ENCODE measurements around the gene SSTR3.

SSTR3 gene

GRCh38 chr22:37187891-37188761 is 24.2 kb downstream of the SSTR3 start, which contains the start of gene C1QTNF6:
Gene C1QTNF6, minus strand, starts transcription at chr22:37188247. Its CDS starts 34 bp downstream, at chr22:37188213.
- H3K9me3 ChIP-seq (replicated peaks in 1 of 2; ENCODE audit: control insufficient read depth in 2 of 2, insufficient read depth in 1 of 2, low read depth in 1 of 2, low read length in 2 of 2): peaks cover 0 to 21% of the 10 kb centered on the region in 2 donors
- peak within 1 kb of the TSS; percentile 91 for H3K27ac ChIP-seq (replicated peaks; ENCODE audit: low read length)
- H2BK15ac ChIP-seq (ENCODE audit: low read length): peak within 1 kb of the TSS; percentile 22
- H2AK5ac ChIP-seq (ENCODE audit: low read depth, low read length): peak within 1 kb of the TSS; percentile 42
- H2AFZ ChIP-seq (ENCODE audit: low read length): peak within 1 kb of the TSS; percentile 72
- WGBS, 2 donors (ENCODE audit: extremely low coverage in 2 of 2, insufficient read length in 2 of 2, insufficient replicate concordance in 1 of 2): no CpG with 5 or more reads among the region's 17 CpGs
- H3K4me3 ChIP-seq (ENCODE audit: low read length in 2 of 2): peak within 1 kb of the TSS in 1 of 2 donors; percentile 89
- H3K4me2 ChIP-seq (ENCODE audit: insufficient read depth, low read length, poor library complexity, severe bottlenecking): peak within 1 kb of the TSS; percentile 51
- no peak within 1 kb of the TSS for H3K14ac ChIP-seq (ENCODE audit: low read length)
- peak within 1 kb of the TSS; percentile 96 for H3K18ac ChIP-seq (ENCODE audit: low read length)
- H3K4me1 ChIP-seq (ENCODE audit: control insufficient read depth in 2 of 2, insufficient read depth in 1 of 2, low read depth in 1 of 2, low read length in 2 of 2): peaks cover 10 to 25% of the 10 kb centered on the region in 2 donors
- no peak within 1 kb of the TSS for H2BK12ac ChIP-seq (ENCODE audit: low read length)
- H3K36me3 ChIP-seq (replicated peaks in 1 of 2; ENCODE audit: control insufficient read depth in 2 of 2, insufficient read depth in 2 of 2, low read length in 2 of 2): peaks cover 0 to 34% of the 10 kb centered on the region in 2 donors
- H3K9ac ChIP-seq (ENCODE audit: low read depth, low read length, poor library complexity): peak within 1 kb of the TSS; percentile 46
- peak within 1 kb of the TSS; percentile 40 for H2BK5ac ChIP-seq (ENCODE audit: low read length)
- no peak within 1 kb of the TSS for H3K23ac ChIP-seq (ENCODE audit: low read depth, low read length, poor library complexity)
- peak; percentile 64 for DNase-seq (ENCODE audit: low spot score)
- H2BK120ac ChIP-seq (ENCODE audit: low read depth, low read length): no peak within 1 kb of the TSS
- no peaks in the 10 kb centered on the region for H3K27me3 ChIP-seq (ENCODE audit: control insufficient read depth in 3 of 3, insufficient read depth in 3 of 3, low read depth in 1 of 3, low read length in 3 of 3)
- no peak within 1 kb of the TSS for H4K91ac ChIP-seq (ENCODE audit: low read depth, low read length, poor library complexity)
- no peak within 1 kb of the TSS for H4K8ac ChIP-seq (ENCODE audit: low read depth, low read length)
- no peak within 1 kb of the TSS for H3K4ac ChIP-seq (ENCODE audit: low read length)
- H3K79me1 ChIP-seq (ENCODE audit: low read depth, low read length): no peaks in the 10 kb centered on the region

- peak overlapping the region; percentile 46 for H3K9ac ChIP-seq (ENCODE audit: low read depth, low read length, poor library complexity)
- H2AK5ac ChIP-seq (ENCODE audit: low read depth, low read length): peak overlapping the region; percentile 42
- peak overlapping the region; percentile 22 for H2BK15ac ChIP-seq (ENCODE audit: low read length)
- peaks cover 0 to 40% of the 10 kb centered on the region in 2 donors for H3K36me3 ChIP-seq (replicated peaks in 1 of 2; ENCODE audit: control insufficient read depth in 2 of 2, insufficient read depth in 2 of 2, low read length in 2 of 2)
- peak overlapping the region; percentile 72 for H2AFZ ChIP-seq (ENCODE audit: low read length)
- peaks cover 0 to 15% of the 10 kb centered on the region in 2 donors for H3K9me3 ChIP-seq (replicated peaks in 1 of 2; ENCODE audit: control insufficient read depth in 2 of 2, insufficient read depth in 1 of 2, low read depth in 1 of 2, low read length in 2 of 2)
- H3K4me2 ChIP-seq (ENCODE audit: insufficient read depth, low read length, poor library complexity, severe bottlenecking): peak overlapping the region; percentile 51
- DNase-seq (ENCODE audit: low spot score): no peak
- H3K4ac ChIP-seq (ENCODE audit: low read length): no peak overlapping the region
- peak overlapping the region; percentile 96 for H3K18ac ChIP-seq (ENCODE audit: low read length)
- H2BK12ac ChIP-seq (ENCODE audit: low read length): no peak overlapping the region
- no peak overlapping the region for H3K14ac ChIP-seq (ENCODE audit: low read length)
- WGBS, 2 donors (ENCODE audit: extremely low coverage in 2 of 2, insufficient read length in 2 of 2, insufficient replicate concordance in 1 of 2): no CpG with 5 or more reads among the region's 5 CpGs
- peak overlapping the region in 1 of 2 donors; percentile 89 for H3K4me3 ChIP-seq (ENCODE audit: low read length in 2 of 2)
- H2BK5ac ChIP-seq (ENCODE audit: low read length): peak overlapping the region; percentile 40
- H3K4me1 ChIP-seq (ENCODE audit: control insufficient read depth in 2 of 2, insufficient read depth in 1 of 2, low read depth in 1 of 2, low read length in 2 of 2): peaks cover 10 to 25% of the 10 kb centered on the region in 2 donors
- H3K23ac ChIP-seq (ENCODE audit: low read depth, low read length, poor library complexity): no peak overlapping the region
- H2BK120ac ChIP-seq (ENCODE audit: low read depth, low read length): no peak overlapping the region
- no peak overlapping the region for H4K8ac ChIP-seq (ENCODE audit: low read depth, low read length)
- no peaks in the 10 kb centered on the region for H3K27me3 ChIP-seq (ENCODE audit: control insufficient read depth in 3 of 3, insufficient read depth in 3 of 3, low read depth in 1 of 3, low read length in 3 of 3)
- no peaks in the 10 kb centered on the region for H3K79me1 ChIP-seq (ENCODE audit: low read depth, low read length)
- peak overlapping the region; percentile 91 for H3K27ac ChIP-seq (replicated peaks; ENCODE audit: low read length)
- H4K91ac ChIP-seq (ENCODE audit: low read depth, low read length, poor library complexity): no peak overlapping the region
Measured at GRCh38 chr22:37187552-37187890, 24.8 kb downstream of the SSTR3 start.

- Histone ChIP-seq H3K14ac (ENCODE audit: low read length) (no peak overlapping the region), H2BK5ac (ENCODE audit: low read length) (no peak overlapping the region), H2AFZ (ENCODE audit: low read length) (no peak overlapping the region), H3K36me3 (replicated peaks in 1 of 2; ENCODE audit: control insufficient read depth in 2 of 2, insufficient read depth in 2 of 2, low read length in 2 of 2) (peaks cover 0 to 45% of the 10 kb centered on the region in 2 donors), H2BK120ac (ENCODE audit: low read depth, low read length) (no peak overlapping the region), H3K23ac (ENCODE audit: low read depth, low read length, poor library complexity) (no peak overlapping the region), H3K4me2 (ENCODE audit: insufficient read depth, low read length, poor library complexity, severe bottlenecking) (peak overlapping the region; percentile 51), H3K4me3 (ENCODE audit: low read length in 2 of 2) (peak overlapping the region in 1 of 2 donors; percentile 89), H2BK15ac (ENCODE audit: low read length) (no peak overlapping the region), H3K9me3 (replicated peaks in 1 of 2; ENCODE audit: control insufficient read depth in 2 of 2, insufficient read depth in 1 of 2, low read depth in 1 of 2, low read length in 2 of 2) (peaks cover 0 to 10% of the 10 kb centered on the region in 2 donors), H3K9ac (ENCODE audit: low read depth, low read length, poor library complexity) (no peak overlapping the region), H3K79me1 (ENCODE audit: low read depth, low read length) (no peaks in the 10 kb centered on the region), H4K91ac (ENCODE audit: low read depth, low read length, poor library complexity) (no peak overlapping the region), H2AK5ac (ENCODE audit: low read depth, low read length) (no peak overlapping the region), H3K4me1 (ENCODE audit: control insufficient read depth in 2 of 2, insufficient read depth in 1 of 2, low read depth in 1 of 2, low read length in 2 of 2) (peaks cover 10 to 25% of the 10 kb centered on the region in 2 donors), H3K27me3 (ENCODE audit: control insufficient read depth in 3 of 3, insufficient read depth in 3 of 3, low read depth in 1 of 3, low read length in 3 of 3) (no peaks in the 10 kb centered on the region), H4K8ac (ENCODE audit: low read depth, low read length) (no peak overlapping the region), H3K4ac (ENCODE audit: low read length) (no peak overlapping the region), H3K18ac (ENCODE audit: low read length) (no peak overlapping the region), H2BK12ac (ENCODE audit: low read length) (no peak overlapping the region), H3K27ac (replicated peaks; ENCODE audit: low read length) (peak overlapping the region; percentile 91)
- DNase-seq (ENCODE audit: low spot score): no peak
- no CpG with 5 or more reads among the region's 4 CpGs for WGBS, 2 donors (ENCODE audit: extremely low coverage in 2 of 2, insufficient read length in 2 of 2, insufficient replicate concordance in 1 of 2)
Measured at GRCh38 chr22:37186997-37187522, 25.2 kb downstream of the SSTR3 start.

Data from neuronal stem cell (in vitro differentiated cells).